Ascending aorta (tissue), 2 donors: ENCODE data around the gene NABP2. TPM values are rescaled to one million over a fixed set of nuclear protein-coding genes. Genes with fewer than 3 reads are reported as not detected.
A peak's percentile ranks its signal among the peaks of the same experiment; 100 is the strongest.
"Not testable (repeated sequence)": the region's sequence is repeated elsewhere in the genome, so short reads cannot be mapped to it uniquely, and the experiment has no call there.

Experiments used
- DNase-seq, 2 donors: peaks; one replicate each; pipeline ENCODE4 v3.0.0-alpha.2; 2019; ENCODE audit warnings: low spot score in 2 of 2
- H3K27ac ChIP-seq, 2 donors: fragments of 200-600 bp; sonication (generic); one replicate each; pipeline ENCODE4 v1.5.1; 2016 to 2017; ENCODE audit warnings: mild to moderate bottlenecking in 1 of 2
- H3K27me3 ChIP-seq: fragments of 200-600 bp; sonication (generic); one replicate; pipeline ENCODE4 v1.5.1; 2017
- H3K36me3 ChIP-seq, 2 donors: fragments of 200-600 bp; sonication (generic); one replicate each; pipeline ENCODE4 v1.5.1; 2016
- H3K4me1 ChIP-seq, 2 donors: fragments of 200-600 bp; sonication (generic); one replicate each; pipeline ENCODE4 v1.5.1; 2016 to 2017; ENCODE audit warnings: mild to moderate bottlenecking in 1 of 2
- H3K4me3 ChIP-seq, 2 donors: fragments of 200-600 bp; sonication (generic); one replicate each; pipeline ENCODE4 v1.5.1; 2016 to 2017; ENCODE audit warnings: mild to moderate bottlenecking in 1 of 2
- H3K9me3 ChIP-seq, 2 donors: fragments of 200-600 bp; sonication (generic); one replicate each; pipeline ENCODE4 v1.5.1; 2016
- intact Hi-C: fragments of 100-400 bp; cut with DNase I; formaldehyde crosslinking; loops from one replicate; pipeline ENCODE4 v1.15.1; 2023
- total RNA-seq: library from RNA; depleted of rRNA; stranded (reverse); fragments of >200 nt; gene quantifications from one replicate; pipeline ENCODE4 v1.1.0, GENCODE V29; 2016
- TF ChIP-seq, protein P1 (sequence below), 3 experiments: fragments of 200-600 bp in 2 of 3; fragments of 450-650 bp in 1 of 3; sonication (generic) in 2 of 3; IDR thresholded peaks; one replicate each; pipeline ENCODE4 v1.5.1; 2016 to 2019; ENCODE audit warnings: antibody characterized with exemption in 3 of 3, mild to moderate bottlenecking in 1 of 3, moderate library complexity in 1 of 3

The NABP2 gene
- total RNA-seq, 1 donor from 2014 or later, result 2.8 TPM

DNA sequence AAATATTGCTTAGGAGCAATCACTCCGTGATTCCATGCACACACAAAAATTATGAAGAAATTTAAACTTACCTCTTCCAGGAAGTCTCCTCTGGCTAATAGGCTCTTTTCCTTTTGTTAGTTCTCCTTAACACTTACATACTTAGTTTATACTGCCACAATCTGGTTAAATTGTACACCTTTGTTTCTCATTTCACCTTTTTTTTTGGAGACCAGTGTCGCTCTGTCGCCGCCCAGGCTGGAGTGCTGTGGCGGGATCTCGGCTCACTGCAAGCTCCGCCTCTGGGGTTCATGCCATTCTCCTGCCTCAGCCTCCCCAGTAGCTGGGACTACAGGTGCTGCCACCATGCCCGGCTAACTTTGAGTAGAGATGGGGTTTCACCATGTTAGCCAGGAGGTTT, 36.2 kb downstream of the NABP2 start:
- TF ChIP-seq, protein P1, sequence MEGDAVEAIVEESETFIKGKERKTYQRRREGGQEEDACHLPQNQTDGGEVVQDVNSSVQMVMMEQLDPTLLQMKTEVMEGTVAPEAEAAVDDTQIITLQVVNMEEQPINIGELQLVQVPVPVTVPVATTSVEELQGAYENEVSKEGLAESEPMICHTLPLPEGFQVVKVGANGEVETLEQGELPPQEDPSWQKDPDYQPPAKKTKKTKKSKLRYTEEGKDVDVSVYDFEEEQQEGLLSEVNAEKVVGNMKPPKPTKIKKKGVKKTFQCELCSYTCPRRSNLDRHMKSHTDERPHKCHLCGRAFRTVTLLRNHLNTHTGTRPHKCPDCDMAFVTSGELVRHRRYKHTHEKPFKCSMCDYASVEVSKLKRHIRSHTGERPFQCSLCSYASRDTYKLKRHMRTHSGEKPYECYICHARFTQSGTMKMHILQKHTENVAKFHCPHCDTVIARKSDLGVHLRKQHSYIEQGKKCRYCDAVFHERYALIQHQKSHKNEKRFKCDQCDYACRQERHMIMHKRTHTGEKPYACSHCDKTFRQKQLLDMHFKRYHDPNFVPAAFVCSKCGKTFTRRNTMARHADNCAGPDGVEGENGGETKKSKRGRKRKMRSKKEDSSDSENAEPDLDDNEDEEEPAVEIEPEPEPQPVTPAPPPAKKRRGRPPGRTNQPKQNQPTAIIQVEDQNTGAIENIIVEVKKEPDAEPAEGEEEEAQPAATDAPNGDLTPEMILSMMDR (IDR thresholded peaks at IDR 0.05), result no peak
- H3K36me3 ChIP-seq, result peaks cover 4 to 7% of the 10 kb centered on the region in 2 donors
- H3K9me3 ChIP-seq, result no peaks in the 10 kb centered on the region
- no peak for DNase-seq
- H3K27ac ChIP-seq, result no peak overlapping the region
- no peaks in the 10 kb centered on the region for H3K27me3 ChIP-seq
- intact Hi-C loops, result no loop called here
- no peak overlapping the region for H3K4me3 ChIP-seq
- H3K4me1 ChIP-seq, result peaks cover 3 to 19% of the 10 kb centered on the region in 2 donors

DNA sequence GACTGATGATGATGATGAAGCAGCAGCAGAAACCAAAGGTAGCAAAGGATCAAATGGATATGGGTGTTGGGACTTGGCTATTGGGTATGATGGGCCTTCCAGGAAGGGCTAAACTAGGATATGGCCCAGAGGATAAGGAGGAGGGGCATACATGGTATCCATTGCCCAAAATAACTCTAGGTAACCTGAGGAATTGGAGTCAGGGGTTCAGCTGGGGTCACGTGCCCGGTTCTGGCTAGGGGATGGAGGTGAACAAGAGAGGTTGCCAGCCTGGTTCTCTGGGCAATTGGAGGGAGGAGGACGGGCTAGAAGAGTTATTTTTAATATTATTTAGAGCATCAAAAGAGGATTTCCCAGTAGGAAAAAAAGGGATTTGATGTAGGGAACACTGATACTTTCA, 36.8 kb downstream of the NABP2 start:
- Histone ChIP-seq H3K27ac (no peak overlapping the region), H3K4me1 (peaks cover 3 to 19% of the 10 kb centered on the region in 2 donors), H3K27me3 (no peaks in the 10 kb centered on the region), H3K9me3 (no peaks in the 10 kb centered on the region), H3K36me3 (peaks cover 0 to 1% of the 10 kb centered on the region in 2 donors), H3K4me3 (no peak overlapping the region)
- intact Hi-C loops, result no loop called here
- DNase-seq, result no peak
- TF ChIP-seq, protein P1 (IDR thresholded peaks at IDR 0.05), result no peak

DNA sequence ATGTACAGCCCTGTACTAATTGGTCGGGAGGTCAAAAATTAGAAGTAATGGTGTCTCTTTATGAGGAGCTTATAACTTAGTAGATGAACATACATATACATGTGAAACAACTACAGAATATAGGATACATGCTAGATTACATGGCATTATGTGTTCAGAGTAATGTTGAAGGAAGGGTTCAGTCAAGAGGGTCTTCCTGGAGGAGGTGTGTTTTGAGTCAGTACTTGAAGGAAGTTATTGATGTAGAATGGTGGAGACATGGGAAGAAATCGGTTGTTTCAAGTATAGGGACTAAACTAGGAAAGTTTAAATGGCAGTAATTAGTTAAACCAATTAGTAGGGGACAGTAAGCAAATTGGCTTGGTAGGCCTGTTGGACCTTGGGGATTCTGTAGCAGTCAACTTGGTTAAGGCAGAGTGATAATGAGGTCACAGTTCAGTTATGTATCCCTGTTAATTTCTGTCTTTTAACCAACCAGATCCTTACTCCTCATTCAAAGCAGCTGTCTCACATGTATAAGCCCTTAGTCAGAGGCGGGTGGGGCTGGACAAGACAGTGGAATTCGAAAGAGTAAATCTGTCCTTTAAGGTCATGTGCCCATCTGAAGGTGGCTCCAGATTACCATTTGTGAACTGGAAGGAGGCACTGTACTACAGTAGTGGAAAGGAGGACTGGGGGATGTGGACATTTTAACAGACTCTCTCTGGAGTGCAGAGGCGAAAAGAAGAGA, 37.5 kb downstream of the NABP2 start:
- intact Hi-C loops, result no loop called here
- TF ChIP-seq, protein P1 (IDR thresholded peaks at IDR 0.05), result no peak
- Histone ChIP-seq H3K9me3 (no peaks in the 10 kb centered on the region), H3K27ac (no peak overlapping the region), H3K4me1 (peaks cover 3 to 21% of the 10 kb centered on the region in 2 donors), H3K36me3 (no peaks in the 10 kb centered on the region), H3K27me3 (no peaks in the 10 kb centered on the region), H3K4me3 (no peak overlapping the region)
- no peak for DNase-seq

DNA sequence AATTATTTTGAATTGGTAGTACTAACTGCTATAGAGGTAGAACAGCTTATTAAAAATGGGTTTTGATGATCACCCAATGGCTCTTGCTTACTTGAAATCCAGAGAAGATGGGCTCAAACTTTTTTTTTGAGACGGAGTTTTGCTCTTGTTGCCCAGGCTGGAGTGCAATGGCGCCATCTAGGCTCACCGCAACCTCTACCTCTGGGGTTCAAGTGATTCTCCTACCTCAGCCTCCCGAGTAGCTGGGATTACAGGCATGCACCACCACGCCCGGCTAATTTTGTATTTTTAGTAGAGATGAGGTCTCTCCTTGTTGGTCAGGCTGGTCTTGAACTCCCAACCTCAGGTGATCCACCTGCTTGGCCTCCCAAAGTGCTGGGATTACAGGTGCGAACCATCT, 38.8 kb downstream of the NABP2 start:
- H3K36me3 ChIP-seq, H3K4me3 ChIP-seq, H3K9me3 ChIP-seq, intact Hi-C loops, H3K27me3 ChIP-seq, DNase-seq, H3K27ac ChIP-seq: not testable (repeated sequence)
- H3K4me1 ChIP-seq, result peaks cover 0 to 19% of the 10 kb centered on the region in 2 donors

DNA sequence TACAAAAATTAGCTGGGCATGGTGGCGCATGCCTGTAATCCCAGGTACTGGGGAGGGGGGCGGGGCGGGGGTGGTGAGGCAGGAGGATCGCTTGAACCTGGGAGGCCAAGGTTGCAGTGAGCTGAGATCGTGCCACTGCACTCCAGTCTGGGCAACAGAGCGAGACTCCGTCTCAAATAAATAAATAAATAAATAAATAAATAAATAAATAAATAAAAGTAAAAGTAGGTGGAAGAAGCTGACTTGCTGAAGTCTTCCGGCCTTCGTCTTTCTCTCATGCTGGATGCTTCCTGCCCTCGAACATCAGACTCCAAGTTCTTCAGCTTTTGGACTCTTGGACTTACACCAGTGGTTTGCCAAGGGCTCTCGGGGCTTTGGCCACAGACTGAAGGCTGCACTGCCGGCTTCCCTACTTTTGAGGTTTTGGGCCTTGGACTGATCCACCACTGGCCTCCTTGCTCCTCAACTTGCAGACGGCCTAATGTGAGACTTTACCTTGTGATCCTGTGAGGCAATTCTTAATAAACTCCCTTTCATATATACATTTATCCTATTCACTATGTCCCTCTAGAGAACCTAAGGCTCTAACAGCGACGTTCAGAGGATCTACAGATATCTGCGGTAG, 42.0 kb downstream of the NABP2 start:
- Histone ChIP-seq H3K27ac (peak overlapping the region; percentile 91 to 96), H3K4me1 (peaks cover 0 to 12% of the 10 kb centered on the region in 2 donors), H3K4me3 (peak overlapping the region; percentile 69 to 73)
- DNase-seq, H3K27me3 ChIP-seq, H3K36me3 ChIP-seq, H3K9me3 ChIP-seq: not testable (repeated sequence)
- intact Hi-C loops, result loop anchor here (2.0 kb wide), 1 partner anchor 35 kb away; the partner anchor contains the start of gene CS

DNA sequence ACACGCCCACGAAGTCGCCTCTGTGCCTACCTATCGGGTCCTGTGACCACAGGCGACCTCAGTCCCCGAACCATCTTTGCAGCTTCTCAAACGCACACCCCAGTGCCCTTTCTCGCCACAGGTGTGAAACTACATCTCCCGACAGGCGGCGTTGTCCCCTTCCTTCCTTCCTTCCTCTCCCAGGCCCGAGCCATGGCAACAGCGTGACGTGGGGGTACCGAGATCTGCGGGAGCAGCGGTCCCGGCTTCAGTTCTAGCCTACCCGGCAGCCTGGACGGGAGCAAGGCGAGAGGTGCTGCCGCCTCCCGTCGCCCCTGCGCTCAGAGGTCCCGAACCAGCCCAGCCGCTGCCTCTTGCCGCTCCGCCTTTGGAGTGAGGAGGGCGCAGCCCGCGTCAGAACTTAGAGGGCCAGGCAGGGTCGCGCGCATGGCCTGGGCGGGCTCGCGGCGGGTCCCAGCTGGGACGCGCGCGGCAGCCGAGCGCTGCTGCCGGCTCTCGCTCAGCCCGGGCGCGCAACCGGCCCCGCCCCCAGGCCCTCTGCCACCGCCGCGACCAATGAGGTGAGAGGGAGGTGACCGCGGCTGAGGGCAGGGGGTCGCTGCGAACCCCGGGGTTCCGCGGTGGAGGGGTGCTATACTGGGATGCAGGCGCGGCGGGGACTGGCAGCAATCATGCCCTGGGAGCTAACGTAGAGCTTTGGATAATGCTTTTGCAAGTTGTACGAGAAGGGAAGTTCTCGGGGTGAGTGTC, 42.7 kb downstream of the NABP2 start, which contains the start of gene COQ10A:
Gene COQ10A (plus strand): TSS at position 250 of the 750 bp plus-strand sequence. CDS start 177 bp downstream, at position 427.
- intact Hi-C loops, result loop anchor here (1.0 to 2.0 kb wide), 2 partner anchors 9 to 34 kb away; partner anchors contain the start of genes ANKRD52 and CS

More for the DNA sequence above, 42.7 kb downstream of the NABP2 start, which contains the start of gene COQ10A:
- Histone ChIP-seq H3K4me3 (peak within 1 kb of the TSS; percentile 69 to 73), H3K27me3 (no peaks in the 10 kb centered on the region), H3K36me3 (peaks cover 10 to 12% of the 10 kb centered on the region in 2 donors), H3K4me1 (peaks cover 0 to 12% of the 10 kb centered on the region in 2 donors), H3K9me3 (no peaks in the 10 kb centered on the region), H3K27ac (peak within 1 kb of the TSS; percentile 91 to 96)
- DNase-seq, result peak; percentile 79 to 94
- TF ChIP-seq, protein P1 (IDR thresholded peaks at IDR 0.05), result peak; percentile 65 to 72 (median 71)
